Progenitor cell of endocrine pancreas (in vitro differentiated cells): ENCODE results near the gene DNAH9. TPM values are rescaled to one million over a fixed set of nuclear protein-coding genes. Genes with fewer than 3 reads are reported as not detected.

Source experiments
- DNase-seq: peaks from one replicate; pipeline ENCODE4 v3.0.0; 2021; ENCODE audit warnings: low spot score; ENCODE audit not compliant: unreplicated experiment
- H3K27ac Mint-ChIP-seq: 2 replicates; pipeline ENCODE4 v1.8.0; 2021; ENCODE audit warnings: mild to moderate bottlenecking, moderate library complexity, mixed read lengths
- H3K27me3 Mint-ChIP-seq: 2 replicates; pipeline ENCODE4 v1.8.0; 2021; ENCODE audit warnings: mixed read lengths
- H3K36me3 Mint-ChIP-seq: 2 replicates; pipeline ENCODE4 v1.8.0; 2022; ENCODE audit warnings: mixed read lengths; ENCODE audit not compliant: insufficient read depth
- H3K4me1 Mint-ChIP-seq: 2 replicates; pipeline ENCODE4 v1.8.0; 2021; ENCODE audit warnings: low read depth, mixed read lengths
- H3K4me3 Mint-ChIP-seq: 2 replicates; pipeline ENCODE4 v1.8.0; 2021; ENCODE audit warnings: low read depth, mild to moderate bottlenecking, moderate library complexity, mixed read lengths
- H3K9me3 Mint-ChIP-seq: 2 replicates; pipeline ENCODE4 v1.8.0; 2021; ENCODE audit warnings: low read depth, mixed read lengths
- CTCF ChIP-seq: fragments of 200-600 bp; sonication (generic); IDR thresholded peaks from one replicate; pipeline ENCODE4 v1.5.0; 2021; ENCODE audit warnings: antibody characterized with exemption, mild to moderate bottlenecking; ENCODE audit not compliant: unreplicated experiment
- total RNA-seq: library from RNA; stranded (reverse); gene quantifications from 2 replicates; pipeline ENCODE4 v1.2.1, GENCODE V29; 2021

The DNAH9 gene
- total RNA-seq, 1 donor from 2014 or later: 1.5 TPM

- Mint-ChIP-seq H3K4me3 (no peak overlapping the region), H3K36me3 (peaks cover 3% of the 10 kb centered on the region), H3K27ac (no peak overlapping the region), H3K4me1 (peaks cover 5% of the 10 kb centered on the region), H3K9me3 (peaks cover 4% of the 10 kb centered on the region), H3K27me3 (peaks cover 44% of the 10 kb centered on the region)
- TF ChIP-seq CTCF: no peak
- DNase-seq: no peak
These were observed 325.8 kb downstream of the DNAH9 start for GRCh38 chr17:11924076-11924475.

GRCh38 chr17:11925262-11926021, 327.2 kb downstream of the DNAH9 start:
- TF ChIP-seq CTCF: no peak
- Mint-ChIP-seq H3K27me3 (peaks cover 48% of the 10 kb centered on the region), H3K4me1 (peaks cover 5% of the 10 kb centered on the region), H3K27ac (no peak overlapping the region), H3K36me3 (peaks cover 3% of the 10 kb centered on the region), H3K4me3 (no peak overlapping the region), H3K9me3 (peaks cover 4% of the 10 kb centered on the region)
- no peak for DNase-seq

GRCh38 chr17:11928436-11928835, 330.2 kb downstream of the DNAH9 start:
- Mint-ChIP-seq H3K36me3 (peaks cover 3% of the 10 kb centered on the region), H3K4me3 (no peak overlapping the region), H3K27ac (no peak overlapping the region)

GRCh38 chr17:11932337-11932898, 334.1 kb downstream of the DNAH9 start:
- TF ChIP-seq CTCF: no peak
- Mint-ChIP-seq H3K4me3 (no peak overlapping the region), H3K9me3 (no peaks in the 10 kb centered on the region), H3K27ac (no peak overlapping the region), H3K27me3 (peaks cover 25% of the 10 kb centered on the region), H3K36me3 (no peaks in the 10 kb centered on the region), H3K4me1 (peaks cover 5% of the 10 kb centered on the region)
- no peak for DNase-seq

More at GRCh38 chr17:11928436-11928835, 330.2 kb downstream of the DNAH9 start:
- Mint-ChIP-seq H3K9me3 (peaks cover 4% of the 10 kb centered on the region), H3K27me3 (peaks cover 38% of the 10 kb centered on the region), H3K4me1 (peaks cover 5% of the 10 kb centered on the region)
- no peak for TF ChIP-seq CTCF
- no peak for DNase-seq

- Mint-ChIP-seq H3K27ac (no peak overlapping the region), H3K27me3 (peaks cover 11% of the 10 kb centered on the region), H3K4me3 (no peak overlapping the region), H3K9me3 (no peaks in the 10 kb centered on the region), H3K36me3 (no peaks in the 10 kb centered on the region), H3K4me1 (no peaks in the 10 kb centered on the region)
- DNase-seq: peak; percentile 60
- TF ChIP-seq CTCF: peak; percentile 98
These were observed 337.6 kb downstream of the DNAH9 start for GRCh38 chr17:11935734-11936406.
